NCI-H2081 (cell line): ENCODE data around the gene TBC1D20.

Experiments
- DNase-seq, 2 experiments: peaks; one replicate each; lab custom pipeline; 2025; lab: John Stamatoyannopoulos, UW

TBC1D20 gene

DNA sequence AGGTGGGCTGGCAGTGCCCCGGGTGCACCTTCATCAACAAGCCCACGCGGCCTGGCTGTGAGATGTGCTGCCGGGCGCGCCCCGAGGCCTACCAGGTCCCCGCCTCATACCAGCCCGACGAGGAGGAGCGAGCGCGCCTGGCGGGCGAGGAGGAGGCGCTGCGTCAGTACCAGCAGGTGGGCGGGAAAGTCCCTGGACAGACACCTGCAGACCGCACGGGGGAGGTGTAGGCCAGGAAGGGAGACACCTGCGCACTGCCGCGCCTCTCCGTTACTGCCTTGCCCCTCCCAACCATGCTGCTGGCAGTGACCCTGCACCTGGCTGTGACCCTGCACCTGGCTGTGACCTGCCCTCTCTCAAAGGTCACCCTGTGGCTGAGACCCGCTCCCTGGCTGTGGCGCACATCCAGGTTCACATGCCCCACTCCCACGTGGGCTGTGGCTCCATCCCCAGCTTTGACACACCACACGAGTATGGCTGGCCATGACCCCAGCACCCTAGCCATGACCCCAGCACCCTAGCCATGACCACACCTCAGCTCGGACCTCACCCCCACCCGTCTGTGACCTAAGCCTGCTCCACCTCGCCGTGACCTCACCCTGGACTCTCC is 42.7 kb downstream of the TBC1D20 start:
- DNase-seq = peak; percentile 95 to 96

DNA sequence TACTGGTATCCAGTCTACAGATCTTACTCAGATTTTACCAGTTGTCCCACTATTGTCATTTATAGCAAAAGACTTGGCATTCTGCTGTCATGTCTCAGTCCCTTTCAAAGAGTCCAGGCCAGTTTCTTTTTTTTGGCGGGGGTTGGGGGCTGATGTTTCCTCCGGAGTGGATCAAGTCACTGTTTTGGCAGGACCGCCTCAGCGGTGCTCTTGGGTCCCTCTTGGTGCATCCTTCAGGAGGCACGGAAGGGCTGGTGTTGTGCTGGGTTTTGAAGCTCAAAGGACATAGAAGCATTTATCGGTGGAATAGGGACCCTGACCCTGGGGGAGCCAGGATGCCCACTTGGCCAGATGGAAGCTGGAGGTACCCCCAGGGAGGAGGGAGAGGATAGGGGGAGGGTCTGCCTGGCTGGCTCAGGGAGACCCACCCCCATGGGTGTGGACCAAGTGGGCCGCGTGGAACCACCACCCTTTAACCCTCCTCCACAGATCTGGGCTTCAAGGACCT is 43.4 kb downstream of the TBC1D20 start:
- DNase-seq = no peak

GRCh38 chr20:417801-418342 is 44.5 kb downstream of the TBC1D20 start:
- no peak for DNase-seq

DNA sequence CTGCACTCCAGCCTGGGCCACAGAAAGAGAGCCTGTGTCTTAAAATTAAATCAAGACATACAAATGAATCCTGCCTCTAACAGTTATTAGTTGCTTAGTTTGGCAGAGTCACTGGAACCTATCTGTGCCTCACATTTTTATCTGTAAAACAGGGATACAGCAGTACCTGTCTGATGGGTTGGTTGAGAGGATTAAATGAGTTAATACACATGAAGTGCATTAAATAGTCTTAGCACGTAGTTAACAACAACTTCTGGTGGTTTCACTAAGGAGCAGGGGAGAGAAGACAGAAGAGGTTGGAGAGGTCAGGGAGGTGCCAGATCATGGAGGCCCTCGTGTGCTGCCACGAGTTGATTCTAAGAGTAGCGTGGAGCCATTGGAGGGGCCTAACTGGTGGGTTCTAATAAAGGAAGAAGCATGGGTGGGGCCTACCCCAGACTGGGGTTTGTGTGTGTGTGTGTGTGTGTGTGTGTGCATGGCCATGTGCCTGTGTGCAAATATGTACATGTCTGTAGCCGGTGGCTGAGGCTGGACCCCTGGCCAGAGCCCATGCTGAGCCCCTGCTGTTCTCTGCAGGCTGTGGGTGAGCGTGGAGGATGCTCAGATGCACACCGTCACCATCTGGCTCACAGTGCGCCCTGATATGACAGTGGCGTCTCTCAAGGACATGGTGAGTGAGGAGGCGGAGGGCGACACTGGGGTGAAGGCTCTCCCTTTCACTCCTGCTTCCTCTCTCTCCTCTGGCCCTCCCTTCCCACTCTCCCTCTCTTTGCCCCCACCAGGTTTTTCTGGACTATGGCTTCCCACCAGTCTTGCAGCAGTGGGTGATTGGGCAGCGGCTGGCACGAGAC is 45.2 kb downstream of the TBC1D20 start:
- DNase-seq = no peak

DNA sequence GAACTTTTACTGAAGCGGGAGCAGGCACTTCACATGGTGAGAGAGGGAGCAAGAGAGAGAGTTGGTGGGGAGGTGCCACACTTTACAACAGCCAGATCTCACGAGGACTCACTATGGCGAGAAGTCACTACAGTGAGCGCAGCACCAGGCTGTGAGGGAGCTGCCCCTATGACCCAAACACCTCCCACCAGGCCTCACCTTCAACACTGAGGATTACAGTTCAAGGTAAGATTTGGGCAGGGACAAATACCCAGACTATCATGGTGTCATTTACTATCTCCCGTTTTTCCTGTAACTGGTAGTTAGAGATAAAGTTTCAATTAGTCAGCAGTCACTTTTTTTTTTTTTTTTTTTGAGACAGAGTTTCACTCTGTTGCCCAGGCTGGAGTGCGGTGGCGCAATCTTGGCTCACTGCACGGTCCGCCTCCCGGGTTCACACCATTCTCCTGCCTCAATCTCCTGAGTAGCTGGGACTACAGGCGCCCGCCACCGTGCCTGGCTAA is 46.5 kb downstream of the TBC1D20 start:
- no peak for DNase-seq

GRCh38 chr20:414161-414560 is 48.2 kb downstream of the TBC1D20 start:
- DNase-seq = no peak

- no peak for DNase-seq
Measured at GRCh38 chr20:412081-412480, 50.3 kb downstream of the TBC1D20 start.

DNA sequence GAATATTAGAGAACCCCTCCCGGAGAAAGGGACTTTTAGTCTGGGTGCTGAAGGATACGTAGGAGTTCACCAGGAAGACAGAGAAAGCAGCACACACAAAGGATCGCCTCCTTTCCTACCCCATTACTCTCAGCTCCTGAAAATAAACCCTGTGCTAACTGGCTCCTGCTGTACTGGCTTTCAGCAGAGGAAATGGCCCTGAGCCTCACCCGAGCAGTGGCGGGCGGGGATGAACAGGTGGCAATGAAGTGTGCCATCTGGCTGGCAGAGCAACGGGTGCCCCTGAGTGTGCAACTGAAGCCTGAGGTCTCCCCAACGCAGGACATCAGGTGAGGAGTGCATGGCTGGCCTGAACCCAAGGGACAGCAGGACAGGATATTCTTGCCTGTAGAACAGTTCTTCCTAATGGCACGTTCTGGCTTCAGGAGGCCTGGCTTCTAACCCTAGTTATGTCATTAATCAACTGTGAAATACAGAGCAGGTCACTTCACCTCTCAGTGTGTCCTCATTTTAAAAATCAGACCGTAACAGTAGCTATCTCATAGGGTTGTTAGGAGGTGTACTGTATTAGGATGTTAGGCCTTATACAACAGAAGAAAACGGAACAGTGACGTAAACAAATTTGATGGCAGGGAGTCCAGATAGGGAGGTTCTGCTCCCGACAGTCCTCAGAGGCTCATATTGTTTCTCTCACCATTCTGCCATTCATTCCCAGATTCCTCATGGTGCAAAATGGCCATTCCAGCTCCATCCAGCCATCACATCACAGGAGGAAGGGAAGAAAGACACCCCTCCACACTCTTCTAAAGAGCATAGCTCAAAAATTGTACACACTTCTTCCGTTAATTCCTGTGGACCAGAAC is 52.4 kb downstream of the TBC1D20 start:
- peak in 1 of 2 experiments; percentile 39 for DNase-seq

GRCh38 chr20:408843-409696 is 53.3 kb downstream of the TBC1D20 start:
- peak in 1 of 2 experiments; percentile 34 for DNase-seq

GRCh38 chr20:407953-408842 is 54.1 kb downstream of the TBC1D20 start, which contains the start of gene RBCK1:
TSS of gene RBCK1 (plus strand) at chr20:408299. CDS start at chr20:408758, 459 bp downstream.
- peak; percentile 76 to 80 for DNase-seq

DNA sequence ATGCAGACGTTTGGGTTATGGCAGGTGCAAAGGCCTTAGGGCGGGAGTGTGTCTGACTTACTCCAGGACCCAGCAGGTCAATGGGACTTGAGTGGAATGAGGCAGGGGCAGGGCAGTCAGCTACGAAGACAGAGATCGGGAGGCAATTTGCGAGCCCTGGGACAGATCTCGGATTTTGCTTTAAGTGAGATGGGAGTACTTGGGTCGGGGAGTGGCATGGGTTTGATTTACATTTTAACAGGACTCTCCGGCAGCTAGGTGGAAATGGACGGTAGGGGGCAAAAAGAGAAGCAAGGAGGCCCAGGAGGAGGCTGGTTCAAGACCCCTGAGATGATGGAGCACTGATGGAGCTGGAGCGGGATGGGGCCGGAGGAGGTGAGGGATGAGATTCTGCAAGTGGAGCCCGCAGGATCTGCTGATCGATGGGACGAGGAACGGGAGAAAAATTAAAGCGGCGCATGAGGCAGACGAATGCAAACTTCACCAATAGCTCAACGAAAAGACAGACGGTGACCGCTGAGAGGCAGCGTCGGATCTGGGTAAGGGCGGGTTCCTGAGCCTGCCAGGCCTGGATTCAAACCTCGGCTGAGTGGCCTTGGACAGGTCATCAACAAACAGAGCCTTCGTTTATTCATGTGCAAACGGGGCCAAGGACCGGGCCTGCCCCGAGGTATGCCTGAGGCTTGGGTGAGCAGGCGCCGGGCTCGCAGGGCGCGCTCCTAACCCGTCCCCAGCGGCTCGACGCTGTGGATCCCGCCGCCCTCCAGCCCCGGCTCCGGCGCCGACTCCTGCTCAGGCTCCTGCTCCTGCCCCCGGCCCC is 55.0 kb downstream of the TBC1D20 start:
- peak; percentile 47 to 72 for DNase-seq

- DNase-seq = no peak
Measured at GRCh38 chr20:406200-407132, 55.9 kb downstream of the TBC1D20 start.

DNA sequence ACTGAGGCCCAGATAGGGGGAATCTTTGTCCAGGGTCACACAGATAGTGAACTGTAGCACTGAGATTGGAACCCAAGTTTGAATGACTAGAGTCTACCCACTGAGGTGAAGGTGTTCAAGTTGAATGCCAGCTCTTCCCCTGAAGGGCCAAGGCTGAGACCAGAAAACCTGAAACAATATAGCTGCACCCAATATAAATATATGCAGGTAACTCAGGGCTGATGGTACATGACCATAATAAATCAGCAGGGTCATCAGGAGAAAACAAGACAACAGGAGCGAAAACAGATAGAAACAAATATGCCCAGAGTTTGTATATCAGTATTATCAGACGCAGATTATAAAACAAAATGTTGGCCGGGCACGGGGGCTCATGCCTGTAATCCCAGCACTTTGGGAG is 58.2 kb downstream of the TBC1D20 start:
- no peak for DNase-seq

DNA sequence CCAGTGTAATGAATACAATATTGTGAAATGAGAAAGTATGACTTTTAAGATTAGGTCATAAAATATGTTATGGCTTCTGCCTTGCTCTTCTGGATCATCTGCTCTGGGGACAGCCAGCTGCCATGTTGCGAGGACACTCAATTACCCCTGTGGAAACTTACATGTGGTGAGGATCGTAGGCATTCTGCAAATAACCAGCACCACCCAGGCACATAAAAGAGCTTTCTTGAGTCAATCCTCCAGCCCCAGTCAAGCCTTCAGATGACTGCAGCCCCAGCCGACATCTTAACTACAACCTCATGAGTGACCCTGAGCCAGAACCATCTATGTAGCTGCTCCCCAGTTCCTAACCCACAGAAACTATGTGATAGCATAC is 58.8 kb downstream of the TBC1D20 start:
- DNase-seq = no peak

- DNase-seq = no peak
Measured at GRCh38 chr20:402898-403581, 59.3 kb downstream of the TBC1D20 start.

DNA sequence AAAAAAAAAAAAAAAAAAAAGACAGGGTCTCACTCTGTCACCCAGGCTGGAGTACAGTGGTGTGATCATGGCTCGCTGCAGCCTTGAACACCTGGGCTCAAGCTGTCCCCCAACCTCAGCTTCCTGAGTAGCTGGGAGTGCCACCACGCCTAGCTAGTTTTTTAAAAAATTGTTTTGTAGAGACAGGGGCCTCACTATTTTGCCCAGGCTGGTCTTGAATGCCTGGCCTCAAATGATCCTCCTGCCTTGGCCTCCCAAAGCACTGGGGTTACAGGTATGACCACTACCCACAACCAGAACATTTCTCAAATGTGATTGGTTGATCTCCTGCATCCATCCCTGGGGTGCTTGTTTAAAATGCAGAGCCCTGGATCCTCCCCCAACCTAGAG is 59.8 kb downstream of the TBC1D20 start:
- no peak for DNase-seq
